GM12878 (cell line): ENCODE results near the gene SPPL3. TPM values are rescaled to one million over a fixed set of nuclear protein-coding genes. Genes with fewer than 3 reads are reported as not detected.

ENCODE experiments used
- ATAC-seq: fragments of 200-7000 bp; cut with Tn5 transposase; 3 replicates; pipeline ENCODE4 v1.9.1; 2020; ENCODE audit warnings: mild to moderate bottlenecking, moderate library complexity
- BruUV-seq: library from RNA; stranded (reverse); fragments of 400-500 nt; replicated peaks from 2 replicates; lab custom pipeline; 2021; lab: Mats Ljungman, UMichigan
- CTCF ChIA-PET: fragments of 300-600 bp; sonication (Branson Sonifier 250); formaldehyde crosslinking; extraction: SDS; loops from one replicate; lab custom pipeline; 2021; ENCODE audit warnings: inconsistent platforms; lab: Yijun Ruan, JAX
- POLR2A ChIA-PET: fragments of 350-600 bp; formaldehyde crosslinking; extraction: SDS; loops from one replicate; lab custom pipeline; 2021; ENCODE audit warnings: inconsistent platforms; lab: Charles Lee
- RAD21 ChIA-PET: fragments of 300-600 bp; sonication (Branson Sonifier 250); formaldehyde crosslinking; loops from one replicate; lab custom pipeline; 2023; ENCODE audit warnings: antibody characterized with exemption; ENCODE audit not compliant: unreplicated experiment; lab: Charles Lee
- SMC1A ChIA-PET: fragments of 300-600 bp; sonication (Branson Sonifier 250); formaldehyde crosslinking; loops from one replicate; lab custom pipeline; 2023; ENCODE audit not compliant: unreplicated experiment, uncharacterized antibody; lab: Charles Lee
- DNase-seq: peaks from one replicate; pipeline ENCODE4 v3.0.0-alpha.2; 2011; ENCODE audit warnings: low read depth, low spot score
- FAIRE-seq: peaks from 3 replicates; lab custom pipeline; 2011; peaks lifted over from hg19 to GRCh38; lab: Jason Lieb, UNC
- H2AFZ ChIP-seq: 2 replicates; pipeline ENCODE4 v1.6.0; 2011; ENCODE audit warnings: low read depth, low read length, control low read depth; ENCODE audit not compliant: control insufficient read depth
- H3K27ac ChIP-seq: 2 replicates; pipeline ENCODE4 v1.5.1; 2011; ENCODE audit warnings: control low read depth; ENCODE audit not compliant: control insufficient read depth, insufficient read depth
- H3K27me3 ChIP-seq, 2 experiments: replicated peaks in 1 of 2; 2 replicates each; pipeline versions ENCODE4 v1.6.0 to v1.6.1; 2011; ENCODE audit warnings: low read length in 1 of 2; ENCODE audit not compliant: control insufficient read depth in 2 of 2, insufficient read depth in 2 of 2
- H3K36me3 ChIP-seq, 2 experiments: 2 replicates each; pipeline ENCODE4 v1.5.1; 2011; ENCODE audit warnings: low read length in 1 of 2; ENCODE audit not compliant: control insufficient read depth in 2 of 2, insufficient read depth in 2 of 2
- H3K4me1 ChIP-seq: 2 replicates; pipeline ENCODE4 v1.6.1; 2011; ENCODE audit warnings: mild to moderate bottlenecking, low read length, moderate library complexity, mixed read lengths; ENCODE audit not compliant: control insufficient read depth, insufficient read depth
- H3K4me2 ChIP-seq: 2 replicates; pipeline ENCODE4 v1.6.0; 2011; ENCODE audit warnings: control low read depth; ENCODE audit not compliant: control insufficient read depth, insufficient read depth
- H3K4me3 ChIP-seq: fragments of 200-600 bp; sonication (generic); 2 replicates; pipeline ENCODE4 v1.5.1; 2016
- H3K79me2 ChIP-seq: 2 replicates; pipeline ENCODE4 v1.6.0; 2011; ENCODE audit warnings: low read length; ENCODE audit not compliant: control insufficient read depth, insufficient read depth
- H3K9ac ChIP-seq: 2 replicates; pipeline ENCODE4 v1.8.0; 2011; ENCODE audit warnings: low read length, control low read depth, mixed read lengths; ENCODE audit not compliant: control insufficient read depth, insufficient read depth
- H3K9me3 ChIP-seq: replicated peaks from 3 replicates; pipeline ENCODE4 v1.5.1; 2011; ENCODE audit warnings: mild to moderate bottlenecking, low read length; ENCODE audit not compliant: control insufficient read depth, insufficient read depth
- H4K20me1 ChIP-seq: 2 replicates; pipeline ENCODE4 v1.6.0; 2011; ENCODE audit not compliant: control insufficient read depth, insufficient read depth
- ELK1 ChIP-seq: IDR thresholded peaks from 2 replicates; pipeline ENCODE4 v1.6.1; 2012; ENCODE audit warnings: low read depth, low read length, improper control_type of control experiment
- EP300 ChIP-seq, 2 experiments: fragments of 150-350 bp in 1 of 2; IDR thresholded peaks; 2 replicates each; pipeline ENCODE4 v1.6.1; 2011 to 2012; ENCODE audit warnings: low read depth in 2 of 2, low read length in 2 of 2, borderline replicate concordance in 1 of 2, improper control_type of control experiment in 1 of 2, inconsistent platforms in 1 of 2; ENCODE audit not compliant: control insufficient read depth in 1 of 2
- FOXK2 ChIP-seq: fragments of 450-650 bp; IDR thresholded peaks from 2 replicates; pipeline ENCODE4 v1.6.1; 2017; ENCODE audit warnings: mild to moderate bottlenecking, moderate library complexity
- NFIC ChIP-seq: IDR thresholded peaks from 2 replicates; pipeline ENCODE4 v1.6.1; 2012; ENCODE audit warnings: low read depth, mild to moderate bottlenecking, inconsistent platforms, low read length, moderate library complexity
- PBX3 ChIP-seq: IDR thresholded peaks from 2 replicates; pipeline ENCODE4 v1.6.1; 2011; ENCODE audit warnings: mild to moderate bottlenecking, low read depth, low read length, moderate library complexity; ENCODE audit not compliant: insufficient replicate concordance
- STAT1 ChIP-seq: fragments of 450-650 bp; conservative IDR thresholded peaks from 2 replicates; pipeline ENCODE4 v1.6.1; 2014; ENCODE audit warnings: antibody characterized with exemption, mild to moderate bottlenecking
- STAT3 ChIP-seq: IDR thresholded peaks from 2 replicates; pipeline ENCODE4 v1.6.1; 2011; ENCODE audit warnings: low read depth, low read length, improper control_type of control experiment
- TBL1XR1 ChIP-seq: IDR thresholded peaks from 2 replicates; pipeline ENCODE4 v1.6.1; 2012; ENCODE audit warnings: low read depth, low read length, improper control_type of control experiment
- WRNIP1 ChIP-seq: IDR thresholded peaks from 2 replicates; pipeline ENCODE4 v1.6.1; 2011; ENCODE audit warnings: low read depth, low read length, improper control_type of control experiment, borderline replicate concordance
- WGBS: methylation state at CpG from one replicate; pipeline ENCODE4 v1.1.6; 2016; ENCODE audit warnings: low lambda C conversion rate; ENCODE audit not compliant: insufficient replicate concordance, insufficient coverage; ENCODE audit errors: missing lambda C conversion rate; 5-methylcytosine and 5-hydroxymethylcytosine counted together
- in situ Hi-C: fragments of 300-500 bp; cut with MboI; formaldehyde crosslinking; loops from 9 replicates; pipeline ENCODE4 v1.14.3; 2018; ENCODE audit warnings: mixed read lengths
- intact Hi-C: fragments of 100-400 bp; cut with micrococcal nuclease; formaldehyde crosslinking; loops from one replicate; pipeline ENCODE4 v1.14.2; 2022; ENCODE audit not compliant: unreplicated experiment
- polyA plus RNA-seq, 11 experiments: library from polyadenylated mRNA; depleted of rRNA in 4 of 11; unstranded in 6 of 11; stranded (reverse) in 5 of 11; fragments of >200 nt; fragmentation: Nextera tagmentation in 4 of 11; fragmentation: Illumina TruSeq in 1 of 11; extraction: Ambion mirVana in 4 of 11; extraction: Trizol in 1 of 11; gene quantifications; 1 replicate in 1 of 11; 2 replicates in 10 of 11; pipeline versions ENCODE4 v1.2.1 to v1.2.3, GENCODE V29; 2011 to 2016; ENCODE audit warnings: inconsistent platforms in 2 of 11, missing spikeins in 2 of 11, low read depth in 1 of 11
- total RNA-seq, 4 experiments: library from RNA; depleted of rRNA in 3 of 4; stranded (reverse); fragments of >200 nt in 3 of 4; fragmentation: Illumina TruSeq in 1 of 4; extraction: Trizol in 1 of 4; gene quantifications; 2 replicates each; pipeline versions ENCODE4 v1.2.1 to v1.2.3, GENCODE V29; 2013 to 2021

Gene SPPL3
- total and polyA plus RNA-seq, 10 of the 15 experiments (the other 5 are each of a cell fraction or from before 2014, with no cell fraction given): 4.3 to 45.5 (median 11.7) TPM

- intact Hi-C loops: no loop called here
- DNase-seq (no peak), FAIRE-seq (no peak), ATAC-seq (no peak)
- H2AFZ ChIP-seq: no peak overlapping the region
- H3K4me3 ChIP-seq: no peak overlapping the region
- H3K9ac ChIP-seq: no peak overlapping the region
- ChIA-PET SMC1A (interaction anchor here (4.2 kb wide), 1 partner anchor 20 kb away, joined by 20 read pairs; no protein-coding TSS in a partner anchor), RAD21 (no interaction called here), POLR2A (interaction anchor here (0.6 kb wide), 2 partner anchors 13 to 34 kb away, joined by 3 to 8 read pairs; no protein-coding TSS in a partner anchor), CTCF (no interaction called here)
- H3K9me3 ChIP-seq: no peaks in the 10 kb centered on the region
- no peaks in the 10 kb centered on the region for H4K20me1 ChIP-seq
- no peaks in the 10 kb centered on the region for H3K27me3 ChIP-seq
- WGBS: 88% methylated on average over 4 of the region's 4 CpGs
- 0 out of 4 replicates have a peak, but pooled peaks cover 0 to 7% of the 10 kb centered on the region in 2 experiments for H3K36me3 ChIP-seq
- H3K4me1 ChIP-seq: peaks cover 5% of the 10 kb centered on the region; the same call in 1 of the 2 replicates
- no peak overlapping the region for H3K4me2 ChIP-seq
- TF ChIP-seq WRNIP1 (no peak), STAT1 (no peak), PBX3 (no peak), ELK1 (no peak), FOXK2 (no peak), EP300 (IDR thresholded peaks at IDR 0.05; ENCODE audit: borderline replicate concordance in 1 of 2, control insufficient read depth in 1 of 2, low read depth in 2 of 2, low read length in 2 of 2) (no peak), TBL1XR1 (no peak), STAT3 (no peak), NFIC (no peak)
- BruUV-seq: no TSS peak
- peaks cover 39% of the 10 kb centered on the region for H3K79me2 ChIP-seq
- no peak overlapping the region for H3K27ac ChIP-seq
- in situ Hi-C loops: no loop called here
Observed at GRCh38 chr12:120866108-120866507, 38.0 kb downstream of the SPPL3 start.
